SK-N-SH treated with all-trans-retinoic acid at 6 μM for 48 hours (cell line): ENCODE results near the gene FOXO4.
A peak's percentile ranks its signal among the peaks of the same experiment; 100 is the strongest.

Experiments
- ATAC-seq: fragments of 200-7000 bp; cut with Tn5 transposase; 3 replicates; pipeline ENCODE4 v1.9.1; 2020; ENCODE audit warnings: mild to moderate bottlenecking, moderate library complexity
- ARNTL ChIP-seq: fragments of 450-650 bp; formaldehyde crosslinking; IDR thresholded peaks from 2 replicates; pipeline ENCODE4 v1.5.0; 2020; ENCODE audit warnings: low read depth, mild to moderate bottlenecking, moderate library complexity, borderline replicate concordance
- BACH2 ChIP-seq: fragments of 250-450 bp; sonication (Bioruptor Pico); IDR thresholded peaks from 2 replicates; pipeline ENCODE4 v1.9.0; 2021; ENCODE audit warnings: mild to moderate bottlenecking, borderline replicate concordance
- CSDC2 ChIP-seq: fragments of 250-450 bp; sonication (Bioruptor Pico); IDR thresholded peaks from 2 replicates; pipeline ENCODE4 v1.5.0; 2020; ENCODE audit warnings: mild to moderate bottlenecking, moderate library complexity
- ESRRG ChIP-seq: fragments of 250-450 bp; sonication (Bioruptor Pico); IDR thresholded peaks from 2 replicates; pipeline ENCODE4 v1.6.1; 2021; ENCODE audit warnings: mild to moderate bottlenecking
- GLIS3 ChIP-seq: fragments of 250-450 bp; sonication (Bioruptor Pico); IDR thresholded peaks from 2 replicates; pipeline ENCODE4 v1.5.0; 2020; ENCODE audit warnings: mild to moderate bottlenecking, moderate library complexity
- ISL1 ChIP-seq: fragments of 250-450 bp; sonication (Bioruptor Pico); IDR thresholded peaks from 2 replicates; pipeline ENCODE4 v2.1.2; 2022; ENCODE audit warnings: mild to moderate bottlenecking, moderate library complexity
- OSR1 ChIP-seq: fragments of 250-450 bp; sonication (Bioruptor Pico); IDR thresholded peaks from 2 replicates; pipeline ENCODE4 v1.8.0; 2022; ENCODE audit warnings: moderate library complexity, mild to moderate bottlenecking, inconsistent platforms
- PPARA ChIP-seq: fragments of 250-450 bp; sonication (Bioruptor Pico); IDR thresholded peaks from 2 replicates; pipeline ENCODE4 v1.5.0; 2020; ENCODE audit warnings: mild to moderate bottlenecking, borderline replicate concordance
- RARB ChIP-seq: fragments of 250-450 bp; sonication (Bioruptor Pico); IDR thresholded peaks from 2 replicates; pipeline ENCODE4 v1.8.0; 2021; ENCODE audit warnings: mild to moderate bottlenecking, moderate library complexity
- SNAI2 ChIP-seq: fragments of 250-450 bp; sonication (Bioruptor Pico); IDR thresholded peaks from 2 replicates; pipeline ENCODE4 v1.5.0; 2020; ENCODE audit warnings: mild to moderate bottlenecking, moderate library complexity
- TOX ChIP-seq: fragments of 250-450 bp; sonication (Bioruptor Pico); IDR thresholded peaks from 2 replicates; pipeline ENCODE4 v1.8.0; 2021; ENCODE audit warnings: mild to moderate bottlenecking, moderate library complexity, borderline replicate concordance
- ZC3H10 ChIP-seq: fragments of 250-450 bp; sonication (Bioruptor Pico); IDR thresholded peaks from 2 replicates; pipeline ENCODE4 v1.5.1; 2021; ENCODE audit warnings: mild to moderate bottlenecking, moderate library complexity
- ZFP3 ChIP-seq: fragments of 250-450 bp; sonication (Bioruptor Pico); IDR thresholded peaks from 2 replicates; pipeline ENCODE4 v1.5.0; 2020; ENCODE audit warnings: mild to moderate bottlenecking, moderate library complexity
- ZFP30 ChIP-seq: fragments of 450-650 bp; formaldehyde crosslinking; IDR thresholded peaks from 2 replicates; pipeline ENCODE4 v1.5.0; 2022; ENCODE audit warnings: mild to moderate bottlenecking, moderate library complexity
- ZNF565 ChIP-seq: fragments of 450-650 bp; formaldehyde crosslinking; conservative IDR thresholded peaks from 2 replicates; pipeline ENCODE4 v1.5.0; 2020; ENCODE audit warnings: low read depth, mild to moderate bottlenecking, moderate library complexity
- ZNF70 ChIP-seq: fragments of 450-650 bp; formaldehyde crosslinking; IDR thresholded peaks from 2 replicates; pipeline ENCODE4 v1.5.0; 2020; ENCODE audit warnings: mild to moderate bottlenecking, moderate library complexity
- ZNF8 ChIP-seq: fragments of 450-650 bp; formaldehyde crosslinking; IDR thresholded peaks from 2 replicates; pipeline ENCODE4 v1.5.0; 2020; ENCODE audit warnings: mild to moderate bottlenecking, moderate library complexity
- TF ChIP-seq, protein P1 (sequence below): fragments of 250-450 bp; sonication (Bioruptor Pico); IDR thresholded peaks from 2 replicates; pipeline ENCODE4 v1.8.0; 2021; ENCODE audit warnings: low read depth, mild to moderate bottlenecking, moderate library complexity, borderline replicate concordance
- TF ChIP-seq, protein P2 (sequence below): fragments of 250-450 bp; sonication (Bioruptor Pico); IDR thresholded peaks from 2 replicates; pipeline ENCODE4 v1.5.0; 2020; ENCODE audit warnings: mild to moderate bottlenecking, moderate library complexity
- TF ChIP-seq, protein P3 (sequence below): fragments of 250-450 bp; sonication (Bioruptor Pico); IDR thresholded peaks from 2 replicates; pipeline ENCODE4 v1.5.1; 2021; ENCODE audit warnings: mild to moderate bottlenecking, moderate library complexity

FOXO4 gene

DNA sequence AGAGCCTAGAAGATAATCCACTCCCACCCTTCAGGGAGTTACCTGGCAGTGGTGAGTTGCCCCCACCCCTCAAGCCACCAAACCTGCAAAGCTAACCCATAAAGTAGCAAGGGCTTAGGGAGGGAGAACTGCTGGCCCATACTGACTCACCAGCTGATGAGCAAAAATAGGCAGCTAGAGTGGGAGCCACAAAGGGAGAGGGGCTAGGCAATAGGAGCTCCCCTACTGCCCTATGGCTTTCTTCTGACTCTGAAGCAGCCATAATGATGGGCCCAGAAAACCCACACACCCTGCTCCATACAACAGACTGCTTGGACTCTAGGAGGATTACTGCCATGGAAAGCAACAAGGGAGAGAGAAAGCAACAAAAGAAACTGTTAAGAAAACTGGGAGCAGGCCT, 35.5 kb upstream of the FOXO4 start:
- ATAC-seq = no peak

DNA sequence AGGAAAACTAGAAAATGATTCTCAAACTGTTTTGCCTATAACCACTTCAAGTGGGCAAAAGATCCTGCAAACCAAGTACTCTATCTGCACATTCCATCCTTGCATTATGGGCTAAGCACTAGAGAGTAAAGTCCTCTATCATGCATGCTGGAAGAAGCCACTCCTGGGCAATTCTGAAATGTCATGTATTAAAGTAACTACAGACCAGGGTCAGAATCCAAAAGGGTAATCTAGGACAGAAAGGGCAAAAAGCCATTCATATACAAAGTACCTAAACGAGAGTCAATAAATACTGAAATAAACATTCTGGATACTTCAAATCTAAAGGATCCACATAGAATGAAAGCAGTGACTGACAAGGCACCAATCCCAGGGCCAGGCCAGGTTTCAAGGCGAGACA, 28.6 kb upstream of the FOXO4 start:
- no peak for TF ChIP-seq ISL1 (CRISPR knock-in tag)
- no peak for TF ChIP-seq ZFP3 (CRISPR knock-in tag)
- TF ChIP-seq TOX = no peak
- TF ChIP-seq, all 23 proteins: peak for 0
- ATAC-seq = no peak

More for the DNA sequence above, 35.5 kb upstream of the FOXO4 start:
- no peak for TF ChIP-seq ZNF8 (CRISPR knock-in tag)

DNA sequence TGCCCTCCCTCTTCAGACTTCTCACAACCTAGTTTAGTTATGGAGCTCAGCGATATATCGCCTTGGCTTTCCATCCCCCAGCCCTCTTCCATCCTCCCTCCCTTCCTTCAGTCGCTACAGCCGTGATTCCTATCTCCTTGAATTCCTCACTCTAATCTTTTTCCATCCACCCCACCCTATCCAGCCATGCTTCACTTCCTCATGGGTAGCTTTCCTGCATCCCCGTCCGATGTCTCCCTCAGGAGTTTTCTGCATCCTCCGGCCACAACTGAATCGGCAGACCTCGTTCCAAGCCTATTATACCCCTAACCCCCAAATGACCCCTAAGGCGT, 28.0 kb upstream of the FOXO4 start:
- peak; percentile 34 for ATAC-seq
- no peak for TF ChIP-seq OSR1 (CRISPR knock-in tag)
- no peak for TF ChIP-seq PPARA (CRISPR knock-in tag)
- TF ChIP-seq CSDC2 (CRISPR knock-in tag) = no peak
- no peak for TF ChIP-seq ZNF70 (CRISPR knock-in tag)
- TF ChIP-seq RARB = no peak
- no peak for TF ChIP-seq ESRRG
- TF ChIP-seq, protein P1, sequence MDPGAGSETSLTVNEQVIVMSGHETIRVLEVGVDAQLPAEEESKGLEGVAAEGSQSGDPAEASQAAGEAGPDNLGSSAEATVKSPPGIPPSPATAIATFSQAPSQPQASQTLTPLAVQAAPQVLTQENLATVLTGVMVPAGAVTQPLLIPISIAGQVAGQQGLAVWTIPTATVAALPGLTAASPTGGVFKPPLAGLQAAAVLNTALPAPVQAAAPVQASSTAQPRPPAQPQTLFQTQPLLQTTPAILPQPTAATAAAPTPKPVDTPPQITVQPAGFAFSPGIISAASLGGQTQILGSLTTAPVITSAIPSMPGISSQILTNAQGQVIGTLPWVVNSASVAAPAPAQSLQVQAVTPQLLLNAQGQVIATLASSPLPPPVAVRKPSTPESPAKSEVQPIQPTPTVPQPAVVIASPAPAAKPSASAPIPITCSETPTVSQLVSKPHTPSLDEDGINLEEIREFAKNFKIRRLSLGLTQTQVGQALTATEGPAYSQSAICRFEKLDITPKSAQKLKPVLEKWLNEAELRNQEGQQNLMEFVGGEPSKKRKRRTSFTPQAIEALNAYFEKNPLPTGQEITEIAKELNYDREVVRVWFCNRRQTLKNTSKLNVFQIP (CRISPR knock-in tag) = no peak
- TF ChIP-seq ISL1 (CRISPR knock-in tag) = no peak
- TF ChIP-seq ZC3H10 (CRISPR knock-in tag) = no peak

DNA sequence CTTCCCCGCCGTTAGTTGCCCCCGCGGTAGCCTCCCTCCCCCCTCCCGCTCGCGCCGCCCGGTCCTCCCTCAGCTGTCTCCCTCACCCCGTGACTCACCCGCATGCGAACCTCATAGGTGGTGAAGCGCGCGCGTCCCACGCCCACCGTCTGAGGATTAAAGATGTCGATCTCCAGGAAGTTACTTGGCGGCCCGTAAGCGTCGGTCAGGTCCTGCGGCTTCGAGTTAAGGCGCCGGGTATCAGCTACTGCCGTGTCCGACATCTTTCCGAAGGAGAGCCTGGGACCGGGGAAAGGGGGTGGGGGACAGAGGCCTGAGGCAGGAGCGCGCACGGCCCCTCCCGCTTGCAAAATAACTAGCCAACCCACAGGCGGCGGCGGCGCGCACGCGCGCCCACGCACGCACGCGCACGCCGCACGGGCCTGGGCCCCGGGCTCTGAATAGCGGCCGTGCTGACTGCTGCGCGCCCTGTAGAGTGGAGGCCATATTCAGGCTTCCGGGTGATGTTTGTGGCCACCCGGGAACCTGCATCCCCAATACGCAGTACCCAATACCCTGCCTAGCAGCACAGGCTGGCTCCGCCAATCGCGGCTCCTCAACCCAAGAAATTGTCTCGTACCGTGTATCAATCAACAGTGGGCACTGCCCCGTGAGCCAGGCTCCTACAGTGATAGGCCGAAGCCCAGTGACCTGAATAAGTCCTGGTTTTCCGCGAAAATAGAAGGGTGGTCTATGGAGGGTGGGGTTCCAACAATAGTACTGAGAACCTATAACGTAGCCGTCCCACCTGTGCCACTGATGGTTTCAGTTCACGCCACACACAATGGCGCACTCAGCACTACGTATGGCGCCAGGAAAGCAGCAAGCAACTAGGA, 27.4 kb upstream of the FOXO4 start, which contains the start of gene SNX12:
TSS of gene SNX12 (minus strand) at position 291 of the 875 bp plus-strand sequence. CDS start at position 263, 28 bp downstream.
- TF ChIP-seq ZFP30 (CRISPR knock-in tag) (peak; percentile 14; the same call in 1 of the 2 replicates), ZNF8 (CRISPR knock-in tag) (peak; percentile 60; the same call in 1 of the 2 replicates), CSDC2 (CRISPR knock-in tag) (peak; percentile 97), GLIS3 (no peak), PPARA (CRISPR knock-in tag) (0 out of 2 replicates have a peak, but pooled peaks have one; percentile 33), ZNF565 (CRISPR knock-in tag) (0 out of 2 replicates have a peak, but pooled peaks have one; percentile 59), ZC3H10 (CRISPR knock-in tag) (no peak), RARB (no peak), BACH2 (CRISPR knock-in tag) (peak; percentile 41; the same call in 1 of the 2 replicates), ESRRG (no peak), SNAI2 (CRISPR knock-in tag) (peak; percentile 91), ZFP3 (CRISPR knock-in tag) (peak; percentile 76; the same call in 1 of the 2 replicates), ARNTL (CRISPR knock-in tag) (peak; percentile 82; the same call in 1 of the 2 replicates)
- TF ChIP-seq, protein P2, sequence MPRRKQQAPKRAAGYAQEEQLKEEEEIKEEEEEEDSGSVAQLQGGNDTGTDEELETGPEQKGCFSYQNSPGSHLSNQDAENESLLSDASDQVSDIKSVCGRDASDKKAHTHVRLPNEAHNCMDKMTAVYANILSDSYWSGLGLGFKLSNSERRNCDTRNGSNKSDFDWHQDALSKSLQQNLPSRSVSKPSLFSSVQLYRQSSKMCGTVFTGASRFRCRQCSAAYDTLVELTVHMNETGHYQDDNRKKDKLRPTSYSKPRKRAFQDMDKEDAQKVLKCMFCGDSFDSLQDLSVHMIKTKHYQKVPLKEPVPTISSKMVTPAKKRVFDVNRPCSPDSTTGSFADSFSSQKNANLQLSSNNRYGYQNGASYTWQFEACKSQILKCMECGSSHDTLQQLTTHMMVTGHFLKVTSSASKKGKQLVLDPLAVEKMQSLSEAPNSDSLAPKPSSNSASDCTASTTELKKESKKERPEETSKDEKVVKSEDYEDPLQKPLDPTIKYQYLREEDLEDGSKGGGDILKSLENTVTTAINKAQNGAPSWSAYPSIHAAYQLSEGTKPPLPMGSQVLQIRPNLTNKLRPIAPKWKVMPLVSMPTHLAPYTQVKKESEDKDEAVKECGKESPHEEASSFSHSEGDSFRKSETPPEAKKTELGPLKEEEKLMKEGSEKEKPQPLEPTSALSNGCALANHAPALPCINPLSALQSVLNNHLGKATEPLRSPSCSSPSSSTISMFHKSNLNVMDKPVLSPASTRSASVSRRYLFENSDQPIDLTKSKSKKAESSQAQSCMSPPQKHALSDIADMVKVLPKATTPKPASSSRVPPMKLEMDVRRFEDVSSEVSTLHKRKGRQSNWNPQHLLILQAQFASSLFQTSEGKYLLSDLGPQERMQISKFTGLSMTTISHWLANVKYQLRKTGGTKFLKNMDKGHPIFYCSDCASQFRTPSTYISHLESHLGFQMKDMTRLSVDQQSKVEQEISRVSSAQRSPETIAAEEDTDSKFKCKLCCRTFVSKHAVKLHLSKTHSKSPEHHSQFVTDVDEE = peak; percentile 95
- TF ChIP-seq, protein P3, sequence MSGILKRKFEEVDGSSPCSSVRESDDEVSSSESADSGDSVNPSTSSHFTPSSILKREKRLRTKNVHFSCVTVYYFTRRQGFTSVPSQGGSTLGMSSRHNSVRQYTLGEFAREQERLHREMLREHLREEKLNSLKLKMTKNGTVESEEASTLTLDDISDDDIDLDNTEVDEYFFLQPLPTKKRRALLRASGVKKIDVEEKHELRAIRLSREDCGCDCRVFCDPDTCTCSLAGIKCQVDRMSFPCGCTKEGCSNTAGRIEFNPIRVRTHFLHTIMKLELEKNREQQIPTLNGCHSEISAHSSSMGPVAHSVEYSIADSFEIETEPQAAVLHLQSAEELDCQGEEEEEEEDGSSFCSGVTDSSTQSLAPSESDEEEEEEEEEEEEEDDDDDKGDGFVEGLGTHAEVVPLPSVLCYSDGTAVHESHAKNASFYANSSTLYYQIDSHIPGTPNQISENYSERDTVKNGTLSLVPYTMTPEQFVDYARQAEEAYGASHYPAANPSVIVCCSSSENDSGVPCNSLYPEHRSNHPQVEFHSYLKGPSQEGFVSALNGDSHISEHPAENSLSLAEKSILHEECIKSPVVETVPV (CRISPR knock-in tag) = no peak
- TF ChIP-seq, protein P1 (CRISPR knock-in tag) = no peak
- ATAC-seq = peak; percentile 97
